GM19467 (cell line): ENCODE results near the gene SLC6A17.

Experiments
- ATAC-seq: cut with Tn5 transposase; IDR thresholded peaks from one replicate; pipeline ENCODE4 v1.9.1; 2021; ENCODE audit warnings: mild to moderate bottlenecking, moderate library complexity; ENCODE audit not compliant: unreplicated experiment

SLC6A17 gene

GRCh38 chr1:110172001-110172400, 21.7 kb downstream of the SLC6A17 start:
- ATAC-seq, result no peak

GRCh38 chr1:110173466-110174105, 23.3 kb downstream of the SLC6A17 start:
- ATAC-seq, result no peak

- no peak for ATAC-seq
These were observed 24.7 kb downstream of the SLC6A17 start for GRCh38 chr1:110174961-110175360.

- ATAC-seq, result no peak
These were observed 26.1 kb downstream of the SLC6A17 start for GRCh38 chr1:110176299-110176956.

- no peak for ATAC-seq
These were observed 27.5 kb downstream of the SLC6A17 start for GRCh38 chr1:110177775-110178174.

- no peak for ATAC-seq
These were observed 33.4 kb downstream of the SLC6A17 start for GRCh38 chr1:110183642-110184167.

- no peak for ATAC-seq
These were observed 34.2 kb downstream of the SLC6A17 start for GRCh38 chr1:110184446-110184845.

GRCh38 chr1:110185181-110185580, 34.9 kb downstream of the SLC6A17 start:
- ATAC-seq, result no peak

- ATAC-seq, result no peak
These were observed 36.3 kb downstream of the SLC6A17 start for GRCh38 chr1:110186558-110186957.

- ATAC-seq, result no peak
These were observed 37.0 kb downstream of the SLC6A17 start for GRCh38 chr1:110187139-110187890.

- no peak for ATAC-seq
These were observed 37.8 kb downstream of the SLC6A17 start for GRCh38 chr1:110188035-110188618.

GRCh38 chr1:110189181-110189580, 38.9 kb downstream of the SLC6A17 start:
- no peak for ATAC-seq

GRCh38 chr1:110190282-110190929, 40.1 kb downstream of the SLC6A17 start:
- no peak for ATAC-seq

- ATAC-seq, result no peak
These were observed 42.2 kb downstream of the SLC6A17 start for GRCh38 chr1:110192541-110192940.

- no peak for ATAC-seq
These were observed 44.9 kb downstream of the SLC6A17 start for GRCh38 chr1:110195196-110195595.

- no peak for ATAC-seq
These were observed 46.8 kb downstream of the SLC6A17 start for GRCh38 chr1:110196917-110197765.

GRCh38 chr1:110197905-110198629, 47.8 kb downstream of the SLC6A17 start:
- no peak for ATAC-seq

- ATAC-seq, result no peak
These were observed 48.5 kb downstream of the SLC6A17 start for GRCh38 chr1:110198746-110199145.

GRCh38 chr1:110200190-110200589, 49.9 kb downstream of the SLC6A17 start:
- no peak for ATAC-seq
